ENCODE results near the gene CD99.

Gene CD99

DNA sequence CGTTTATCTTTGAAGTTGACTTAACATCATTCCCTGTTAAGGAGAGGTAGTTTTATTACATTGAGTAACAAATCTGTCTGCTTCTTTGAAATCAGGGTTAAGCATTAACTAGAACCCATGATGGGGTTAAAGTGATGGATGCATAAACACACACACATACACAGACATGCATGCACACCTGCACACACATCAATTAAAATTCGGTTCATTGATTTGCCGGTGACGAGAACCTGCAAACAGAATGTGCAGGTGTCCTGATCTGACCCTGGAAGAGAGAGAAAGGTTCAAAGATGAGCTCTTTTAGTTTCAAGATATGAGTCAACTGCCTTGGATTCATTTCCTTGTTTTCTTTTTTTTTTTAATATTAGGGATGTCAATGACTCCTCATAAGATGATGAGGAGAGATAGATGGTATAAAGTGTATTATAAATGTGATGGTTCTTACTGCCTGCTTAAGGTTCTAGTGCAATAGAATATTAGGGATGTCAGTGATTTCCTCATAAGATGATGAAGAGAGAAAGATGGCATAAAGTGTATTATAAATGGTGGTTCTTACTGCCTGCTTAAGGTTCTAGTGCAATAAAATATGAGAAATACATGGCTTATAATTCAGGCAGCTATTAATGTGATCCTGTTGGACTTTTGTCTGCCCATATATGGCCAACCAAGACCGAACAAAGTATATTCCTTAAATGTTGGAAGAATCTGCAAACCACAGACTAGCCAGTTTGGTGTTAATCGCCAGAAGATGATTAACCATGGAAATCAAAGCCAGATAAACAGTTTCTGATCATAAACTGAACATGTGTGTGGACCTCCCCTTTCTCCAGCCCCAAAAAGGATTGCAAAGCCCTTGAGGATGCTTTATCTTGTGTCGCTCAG lies 14.1 kb upstream of the CD99 start:
- TF ChIP-seq, protein P1, sequence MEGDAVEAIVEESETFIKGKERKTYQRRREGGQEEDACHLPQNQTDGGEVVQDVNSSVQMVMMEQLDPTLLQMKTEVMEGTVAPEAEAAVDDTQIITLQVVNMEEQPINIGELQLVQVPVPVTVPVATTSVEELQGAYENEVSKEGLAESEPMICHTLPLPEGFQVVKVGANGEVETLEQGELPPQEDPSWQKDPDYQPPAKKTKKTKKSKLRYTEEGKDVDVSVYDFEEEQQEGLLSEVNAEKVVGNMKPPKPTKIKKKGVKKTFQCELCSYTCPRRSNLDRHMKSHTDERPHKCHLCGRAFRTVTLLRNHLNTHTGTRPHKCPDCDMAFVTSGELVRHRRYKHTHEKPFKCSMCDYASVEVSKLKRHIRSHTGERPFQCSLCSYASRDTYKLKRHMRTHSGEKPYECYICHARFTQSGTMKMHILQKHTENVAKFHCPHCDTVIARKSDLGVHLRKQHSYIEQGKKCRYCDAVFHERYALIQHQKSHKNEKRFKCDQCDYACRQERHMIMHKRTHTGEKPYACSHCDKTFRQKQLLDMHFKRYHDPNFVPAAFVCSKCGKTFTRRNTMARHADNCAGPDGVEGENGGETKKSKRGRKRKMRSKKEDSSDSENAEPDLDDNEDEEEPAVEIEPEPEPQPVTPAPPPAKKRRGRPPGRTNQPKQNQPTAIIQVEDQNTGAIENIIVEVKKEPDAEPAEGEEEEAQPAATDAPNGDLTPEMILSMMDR (IDR thresholded peaks at IDR 0.05; ENCODE audit: low read depth, low read length), result no peak

DNA sequence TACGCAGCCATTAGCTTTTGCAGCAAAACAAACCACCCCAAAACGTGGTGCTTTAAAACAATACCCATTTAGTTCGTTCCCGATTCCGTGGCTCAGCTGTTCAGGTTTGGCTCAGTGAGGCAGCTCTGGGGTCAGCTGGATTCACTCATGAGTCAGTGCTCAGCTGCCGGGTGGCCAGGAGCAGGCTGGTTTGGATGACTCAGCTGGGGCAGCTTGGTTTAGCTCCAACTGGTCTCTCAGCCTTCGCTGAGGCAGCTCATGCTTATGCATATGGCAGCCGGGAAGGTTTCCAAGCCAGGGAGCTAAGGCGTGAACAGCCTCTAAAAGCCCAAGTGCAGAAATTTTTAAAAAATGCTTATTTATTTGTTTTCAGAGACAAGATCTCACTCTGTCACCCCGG lies 13.3 kb upstream of the CD99 start:
- TF ChIP-seq, protein P1 (IDR thresholded peaks at IDR 0.05; ENCODE audit: low read depth, low read length), result no peak
- DNase-seq (ENCODE audit: extremely low read depth, low read depth), result peak; percentile 96

More for the DNA sequence above, 14.1 kb upstream of the CD99 start:
- no peak for DNase-seq (ENCODE audit: extremely low read depth, low read depth)

GRCh38 chrX:2678583-2678982 lies 12.5 kb upstream of the CD99 start:
- TF ChIP-seq, protein P1 (IDR thresholded peaks at IDR 0.05; ENCODE audit: low read depth, low read length), result no peak

GRCh38 chrX:2679534-2680485 lies 11.3 kb upstream of the CD99 start:
- no peak for DNase-seq (ENCODE audit: extremely low read depth, low read depth)
- TF ChIP-seq, protein P1 (IDR thresholded peaks at IDR 0.05; ENCODE audit: low read depth, low read length), result no peak

More at GRCh38 chrX:2678583-2678982, 12.5 kb upstream of the CD99 start:
- no peak for DNase-seq (ENCODE audit: extremely low read depth, low read depth)

DNA sequence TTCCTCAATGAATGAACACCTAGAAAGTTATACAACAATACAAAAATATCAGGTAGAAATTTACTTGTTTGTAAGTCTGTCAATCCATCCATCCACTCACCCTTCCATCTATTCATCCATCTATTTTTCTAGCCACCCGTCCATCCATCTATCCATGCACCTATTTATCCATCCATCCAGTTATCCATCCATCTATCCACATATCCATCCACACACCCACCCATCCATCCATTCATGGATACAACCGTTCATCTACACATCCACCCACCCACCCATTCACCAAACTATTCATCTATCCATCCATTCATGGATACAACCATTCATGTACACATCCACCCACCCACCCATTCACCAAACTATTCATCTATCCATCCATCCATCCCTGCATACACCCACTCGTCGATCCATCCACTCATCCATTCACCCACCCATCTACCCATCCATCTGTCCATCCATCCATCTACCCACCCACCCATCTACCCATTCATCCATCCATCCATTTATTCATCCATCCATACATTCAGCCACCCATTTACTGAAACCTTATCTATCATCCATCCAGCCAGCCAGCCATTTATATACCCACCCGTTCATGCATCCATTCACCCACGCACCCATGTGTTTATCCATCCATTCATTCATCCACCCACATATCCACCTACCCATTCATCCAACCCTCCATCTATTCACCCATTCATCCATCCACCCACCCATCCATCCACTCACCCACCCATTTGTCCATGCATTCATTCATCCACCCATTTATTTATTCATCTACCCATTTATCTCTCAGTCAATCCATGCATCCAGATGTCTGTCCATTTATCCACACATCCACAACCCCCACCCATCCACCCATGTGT lies 10.4 kb upstream of the CD99 start:
- TF ChIP-seq, protein P1 (IDR thresholded peaks at IDR 0.05; ENCODE audit: low read depth, low read length), result no peak
- no peak for DNase-seq (ENCODE audit: extremely low read depth, low read depth)

DNA sequence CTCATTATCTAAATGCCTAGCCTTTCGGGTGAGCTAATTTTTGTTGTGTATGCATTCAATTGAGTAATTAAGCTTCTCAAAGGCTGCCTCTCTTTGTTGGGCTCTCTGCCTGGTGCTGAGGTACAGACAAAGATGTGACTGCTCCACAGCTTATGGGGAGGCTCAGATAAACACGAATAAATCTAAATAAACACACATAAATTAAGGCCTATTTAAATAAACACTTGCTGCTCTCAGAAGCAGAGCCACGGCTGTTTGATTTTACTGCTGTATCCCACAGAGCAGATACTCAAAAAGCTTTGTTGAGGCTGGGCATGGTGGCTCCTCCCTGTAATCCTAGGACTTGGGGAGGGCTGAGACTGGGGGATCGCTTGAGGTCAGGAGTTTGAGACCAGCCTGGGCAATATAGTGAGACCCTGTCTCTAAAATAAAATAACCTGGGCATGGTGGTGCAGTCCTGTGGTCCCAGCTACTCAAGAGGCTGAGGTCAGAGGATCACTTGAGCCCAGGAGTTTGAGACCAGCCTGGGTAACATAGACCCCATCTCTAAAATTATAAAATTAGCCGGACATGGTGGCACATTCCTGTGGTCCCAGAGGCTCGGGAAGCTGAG lies 8.4 kb upstream of the CD99 start:
- TF ChIP-seq, protein P1 (IDR thresholded peaks at IDR 0.05; ENCODE audit: low read depth, low read length), result no peak
- no peak for DNase-seq (ENCODE audit: extremely low read depth, low read depth)

Measured in AG09319 (cell line).